Stimulated activated CD8-positive, alpha-beta memory T cell treated with anti-CD3 and anti-CD28 coated beads, Interleukin-4, amount 100 ng/mL, for 4 hours (primary cell): ENCODE measurements around the gene OR4F6.

Experiments used
- DNase-seq, 2 donors: peaks; one replicate each; pipeline ENCODE4 v3.0.0-alpha.2; 2020; ENCODE audit warnings: low read depth in 2 of 2, low spot score in 1 of 2

The OR4F6 gene

GRCh38 chr15:101804375-101804774, 1.1 kb downstream of the OR4F6 start:
- DNase-seq, result no peak

DNA sequence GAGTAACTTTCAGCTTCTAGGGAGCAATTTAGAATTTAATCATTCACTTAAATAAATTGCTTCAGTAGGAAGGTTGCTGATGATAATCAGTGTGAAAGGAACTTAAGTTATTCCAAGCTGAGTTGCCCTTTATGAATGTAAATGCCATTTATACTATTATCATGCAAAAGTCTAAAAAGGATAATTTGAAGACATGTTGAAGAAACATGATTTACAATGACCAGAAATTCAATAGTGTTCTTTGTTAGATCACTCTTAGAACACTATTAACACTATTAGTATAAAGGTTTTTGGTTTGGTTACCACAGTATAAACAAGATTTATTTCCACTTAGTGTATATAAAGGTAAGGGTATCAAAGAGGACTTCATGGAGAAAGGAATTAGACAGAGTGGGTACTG, 1.6 kb downstream of the OR4F6 start:
- DNase-seq, result no peak

- DNase-seq, result no peak
Observed at GRCh38 chr15:101805605-101806345, 2.5 kb downstream of the OR4F6 start.

- DNase-seq, result no peak
Observed at GRCh38 chr15:101807345-101807945, 4.1 kb downstream of the OR4F6 start.

DNA sequence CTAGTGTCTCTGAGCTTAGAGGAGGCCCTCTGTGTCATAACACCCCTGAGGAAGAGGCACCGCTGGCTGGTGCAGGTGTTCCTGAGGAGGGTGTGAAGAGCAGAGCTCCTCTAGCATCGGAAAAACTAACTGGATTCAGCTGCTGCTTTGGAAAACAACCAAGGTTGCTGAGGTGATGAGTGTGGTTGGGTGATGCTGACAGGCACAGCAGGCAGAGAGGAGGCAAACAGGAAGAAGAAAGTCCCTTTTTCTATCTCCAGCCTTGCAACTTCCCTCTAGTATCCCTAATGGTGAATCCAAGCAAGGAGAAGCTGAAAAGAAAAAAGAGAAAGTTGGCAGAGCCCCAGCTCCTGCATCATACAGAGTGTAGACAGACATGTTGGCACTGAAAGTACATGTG, 4.9 kb downstream of the OR4F6 start:
- DNase-seq, result no peak

DNA sequence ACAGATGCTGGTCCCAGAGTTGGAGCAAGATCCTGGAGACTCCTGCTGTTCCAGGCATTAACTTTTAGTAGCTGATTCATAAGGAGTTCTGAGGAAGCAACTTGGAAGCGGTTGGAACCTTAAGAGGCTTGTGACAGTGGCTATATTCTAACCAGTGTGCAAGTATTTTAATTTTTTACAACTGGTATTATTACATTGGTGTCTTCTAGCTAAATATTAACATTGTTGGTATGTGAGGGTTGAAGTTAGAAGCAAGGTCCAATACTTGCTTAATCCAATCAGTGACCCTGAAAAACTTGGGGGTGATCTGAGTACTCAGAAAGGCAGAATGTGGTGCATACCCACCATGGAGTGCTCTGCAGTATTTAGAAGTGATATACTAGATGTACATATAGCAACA, 7.1 kb downstream of the OR4F6 start:
- DNase-seq, result no peak

DNA sequence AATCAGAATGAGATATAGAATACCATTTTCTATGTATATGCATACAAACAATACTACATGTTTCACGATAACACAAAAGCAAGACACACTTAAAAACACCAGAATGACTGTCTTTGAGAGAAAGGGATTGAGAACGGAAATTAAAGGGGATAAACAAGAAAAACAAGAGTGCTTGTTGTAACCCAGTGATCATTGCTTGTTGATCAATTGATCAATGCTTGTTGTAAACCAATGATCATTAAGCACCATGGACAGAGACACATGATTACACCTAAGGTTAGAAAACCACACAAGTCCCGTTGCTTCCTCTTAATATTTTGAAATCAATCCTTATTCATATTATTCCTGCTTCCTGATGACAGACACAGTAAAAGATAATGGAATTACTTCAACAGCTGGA, 7.6 kb downstream of the OR4F6 start:
- DNase-seq, result no peak

DNA sequence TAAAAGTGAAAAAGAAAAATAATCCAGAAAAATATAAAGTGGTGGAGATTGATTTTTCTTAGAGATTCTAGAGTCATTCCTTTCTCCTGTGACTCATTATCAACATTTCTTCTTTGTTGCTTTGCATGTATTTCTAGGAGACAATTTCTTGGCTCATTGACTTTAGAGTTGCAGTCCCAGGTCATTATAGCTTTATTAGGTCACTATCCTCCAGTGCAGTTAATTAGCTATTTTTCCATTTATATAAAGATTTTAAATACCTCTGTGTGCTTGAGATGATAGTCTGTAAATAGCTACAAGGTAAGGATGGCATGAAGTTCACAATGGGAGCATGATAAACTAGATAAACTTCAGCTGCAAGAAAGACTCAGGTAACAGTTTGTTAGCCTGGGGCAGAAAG, 8.6 kb downstream of the OR4F6 start, which contains the start of gene OR4F15:
Gene OR4F15, plus strand, starts transcription at position 301 of the 400 bp plus-strand sequence. CDS start 5,985 bp downstream, outside the sequence.
- DNase-seq, result no peak

DNA sequence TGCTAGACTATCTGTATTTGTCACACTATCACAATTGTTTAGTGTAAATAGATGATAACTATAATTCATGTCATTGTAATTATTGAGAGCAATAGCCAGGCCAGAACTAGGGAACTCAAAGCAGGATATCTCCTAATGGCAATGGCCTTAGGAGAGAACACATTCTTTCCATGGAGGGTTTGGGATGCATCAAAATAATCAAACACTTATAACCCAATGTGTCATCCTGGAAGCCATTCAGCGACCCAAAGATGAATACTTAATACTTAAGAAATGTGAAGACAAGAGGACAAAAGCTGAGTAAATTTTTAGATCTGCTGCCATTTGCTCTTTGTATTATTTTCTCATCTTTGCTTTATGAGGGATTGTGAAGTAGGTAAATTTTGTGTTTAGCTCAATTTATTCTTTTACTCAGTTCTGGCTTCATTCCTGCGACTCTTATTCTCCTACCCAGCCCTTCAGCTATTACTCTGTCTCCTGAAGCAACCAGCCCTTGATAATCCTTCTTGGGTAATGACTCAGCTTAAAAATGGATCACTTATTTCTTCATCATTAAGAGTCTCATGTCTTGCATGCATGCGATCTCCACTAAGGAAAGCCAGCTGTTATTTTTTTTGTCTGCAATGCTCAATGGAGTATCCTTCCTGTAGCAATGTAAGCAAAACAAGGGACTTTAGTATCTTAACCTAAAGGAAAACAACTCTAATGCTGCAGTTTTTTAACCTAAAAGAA, 10.7 kb downstream of the OR4F6 start:
- DNase-seq, result no peak

- DNase-seq, result no peak
Observed at GRCh38 chr15:101820781-101821180, 17.5 kb downstream of the OR4F6 start.

DNA sequence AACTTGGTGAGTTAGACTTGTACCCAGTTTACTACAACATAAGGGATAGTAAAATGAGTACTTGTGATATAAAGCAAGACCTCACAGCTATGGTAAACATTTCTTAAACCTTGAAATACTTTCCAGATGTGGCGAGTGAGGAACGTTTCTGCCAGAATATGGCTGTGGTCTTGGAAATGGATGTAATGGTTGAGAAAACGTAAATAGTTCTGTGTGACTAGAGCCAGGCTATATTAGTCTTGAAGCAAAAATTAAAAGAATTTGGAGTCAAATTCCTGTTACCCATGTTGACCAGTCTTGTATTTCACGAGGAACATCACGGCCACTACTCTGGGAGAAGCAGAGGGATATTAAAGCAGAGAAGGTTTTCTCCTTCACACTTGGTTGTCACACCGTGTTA, 23.9 kb downstream of the OR4F6 start:
- no peak for DNase-seq

GRCh38 chr15:101828774-101829173, 25.5 kb downstream of the OR4F6 start:
- no peak for DNase-seq

DNA sequence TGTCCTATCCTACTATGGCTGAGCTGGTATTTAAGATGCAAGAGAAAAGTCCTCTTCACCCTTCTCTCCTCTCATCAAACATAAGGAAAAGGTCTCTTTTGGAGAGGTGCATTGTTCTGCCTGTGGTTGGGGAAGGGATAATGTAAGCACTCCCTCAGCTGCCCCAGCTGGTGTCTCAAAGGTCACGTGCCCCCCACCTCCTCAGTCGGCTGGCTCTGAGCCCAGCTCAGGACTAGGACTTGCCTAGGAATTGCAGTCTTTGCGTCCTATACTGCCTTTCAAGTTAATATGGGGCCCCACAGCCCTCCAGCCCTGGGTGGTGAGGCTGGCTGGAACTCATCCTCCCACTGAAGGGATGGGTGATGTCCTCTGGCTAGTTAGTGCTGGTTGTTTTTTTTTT, 38.3 kb downstream of the OR4F6 start:
- DNase-seq, result no peak

GRCh38 chr15:101844916-101845315, 41.6 kb downstream of the OR4F6 start:
- DNase-seq, result no peak

DNA sequence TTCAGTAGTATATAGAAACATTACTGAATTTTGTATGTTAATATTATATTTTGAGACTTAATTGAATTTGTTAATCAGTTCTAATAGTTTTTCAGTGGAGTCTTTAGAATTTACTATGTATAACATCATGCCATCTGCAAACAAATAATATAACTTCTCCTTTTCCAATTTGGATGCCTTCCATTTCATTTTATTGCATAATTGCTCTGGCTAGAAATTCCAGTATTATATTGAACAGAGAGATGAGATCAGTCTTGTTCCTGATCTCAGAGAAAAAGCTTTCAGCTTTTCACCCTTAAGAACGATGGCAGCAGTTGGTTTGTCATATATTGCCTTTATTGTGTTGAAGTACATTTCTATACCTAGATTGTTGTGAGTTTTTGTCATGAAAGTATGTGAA, 49.0 kb downstream of the OR4F6 start:
- no peak for DNase-seq
